ENCODE data around the gene DNAAF9.

GRCh38 chr20:3407771-3408637, 535 bp upstream of the DNAAF9 start:
- TF ChIP-seq CTCF (IDR thresholded peaks at IDR 0.05) (no peak), POLR2A (IDR thresholded peaks at IDR 0.05) (peak; percentile 52), POLR2AphosphoS5 (IDR thresholded peaks at IDR 0.05) (no peak)
